ENCODE data around the gene ADAMTS15.

The ADAMTS15 gene

GRCh38 chr11:130462931-130463330 lies 14.5 kb downstream of the ADAMTS15 start:
- Histone ChIP-seq H3K36me3 (ENCODE audit: control insufficient read depth, insufficient read depth, low read length) (peaks cover 22% of the 10 kb centered on the region), H3K27ac (ENCODE audit: low read depth, low read length, severe bottlenecking) (no peak overlapping the region), H3K4me3 (ENCODE audit: extremely low read depth, insufficient read depth, low read length, poor library complexity, severe bottlenecking) (no peak overlapping the region), H3K9me3 (ENCODE audit: control insufficient read depth, low read length) (no peaks in the 10 kb centered on the region), H3K4me1 (ENCODE audit: control insufficient read depth, insufficient read depth, low read length, poor library complexity, severe bottlenecking) (no peaks in the 10 kb centered on the region)
- WGBS, 2 experiments (ENCODE audit: insufficient coverage in 2 of 2) = 89 to 91% methylated on average over 6 to 7 of the region's 8 CpGs

- Histone ChIP-seq H3K4me1 (ENCODE audit: control insufficient read depth, insufficient read depth, low read length, poor library complexity, severe bottlenecking) (no peaks in the 10 kb centered on the region), H3K9me3 (ENCODE audit: control insufficient read depth, low read length) (no peaks in the 10 kb centered on the region), H3K27ac (ENCODE audit: low read depth, low read length, severe bottlenecking) (no peak overlapping the region), H3K36me3 (ENCODE audit: control insufficient read depth, insufficient read depth, low read length) (peaks cover 23% of the 10 kb centered on the region), H3K4me3 (ENCODE audit: extremely low read depth, insufficient read depth, low read length, poor library complexity, severe bottlenecking) (no peak overlapping the region)
These were observed 15.9 kb downstream of the ADAMTS15 start for GRCh38 chr11:130464291-130464812.

- H3K9me3 ChIP-seq (ENCODE audit: control insufficient read depth, low read length) = no peaks in the 10 kb centered on the region
These were observed 16.8 kb downstream of the ADAMTS15 start for GRCh38 chr11:130465263-130465662.

DNA sequence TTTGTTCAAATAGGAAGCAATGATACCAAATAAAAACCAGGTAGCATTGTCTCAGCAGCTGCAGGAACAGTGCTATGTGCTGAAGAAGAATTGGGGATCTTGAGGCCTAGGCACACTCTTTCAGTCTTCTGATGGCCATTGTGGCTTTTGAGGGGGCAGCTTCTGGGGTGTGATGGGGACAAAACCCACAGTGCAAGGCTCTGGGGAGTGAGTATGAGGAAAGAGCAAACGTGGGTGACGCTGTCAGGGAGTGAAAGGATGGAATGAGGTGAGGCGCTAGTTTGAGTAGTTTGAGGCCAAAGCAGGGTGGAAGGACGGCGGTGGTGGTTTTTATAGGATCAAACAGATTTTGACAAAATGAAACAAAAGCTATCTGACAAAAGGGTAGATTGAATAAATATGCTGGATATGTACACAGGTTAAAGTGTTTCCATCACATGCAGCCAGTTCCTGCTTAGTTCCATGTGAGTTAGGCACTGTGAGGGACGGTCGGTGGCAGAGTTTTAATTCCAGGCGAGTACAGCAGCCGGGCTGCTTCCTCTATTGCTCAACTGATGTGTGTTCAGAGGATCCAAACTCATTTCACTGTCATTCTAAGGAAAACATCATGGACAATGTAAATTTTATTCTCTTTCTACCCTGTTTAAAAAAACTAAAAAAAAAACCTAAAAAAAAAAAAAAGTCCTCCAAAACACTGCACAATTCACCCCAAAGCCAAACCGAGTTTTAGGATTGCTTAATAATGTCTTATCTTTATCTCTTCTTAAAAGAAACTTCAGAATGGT lies 18.9 kb downstream of the ADAMTS15 start:
- no peaks in the 10 kb centered on the region for H3K4me1 ChIP-seq (ENCODE audit: control insufficient read depth, insufficient read depth, low read length, poor library complexity, severe bottlenecking)
- H3K9me3 ChIP-seq (ENCODE audit: control insufficient read depth, low read length) = no peaks in the 10 kb centered on the region
- 94 to 97% methylated on average over 8 to 9 of the region's 10 CpGs for WGBS, 2 experiments (ENCODE audit: insufficient coverage in 2 of 2)
- no peak overlapping the region for H3K27ac ChIP-seq (ENCODE audit: low read depth, low read length, severe bottlenecking)
- peaks cover 38% of the 10 kb centered on the region for H3K36me3 ChIP-seq (ENCODE audit: control insufficient read depth, insufficient read depth, low read length)
- H3K4me3 ChIP-seq (ENCODE audit: extremely low read depth, insufficient read depth, low read length, poor library complexity, severe bottlenecking) = no peak overlapping the region

More at GRCh38 chr11:130465263-130465662, 16.8 kb downstream of the ADAMTS15 start:
- H3K4me1 ChIP-seq (ENCODE audit: control insufficient read depth, insufficient read depth, low read length, poor library complexity, severe bottlenecking) = no peaks in the 10 kb centered on the region
- H3K36me3 ChIP-seq (ENCODE audit: control insufficient read depth, insufficient read depth, low read length) = peaks cover 23% of the 10 kb centered on the region
- WGBS, 2 experiments (ENCODE audit: insufficient coverage in 2 of 2) = 96 to 100% methylated on average over 2 to 5 of the region's 5 CpGs
- H3K4me3 ChIP-seq (ENCODE audit: extremely low read depth, insufficient read depth, low read length, poor library complexity, severe bottlenecking) = no peak overlapping the region
- no peak overlapping the region for H3K27ac ChIP-seq (ENCODE audit: low read depth, low read length, severe bottlenecking)

- Histone ChIP-seq H3K4me3 (ENCODE audit: extremely low read depth, insufficient read depth, low read length, poor library complexity, severe bottlenecking) (no peak overlapping the region), H3K27ac (ENCODE audit: low read depth, low read length, severe bottlenecking) (no peak overlapping the region), H3K9me3 (ENCODE audit: control insufficient read depth, low read length) (no peaks in the 10 kb centered on the region), H3K36me3 (ENCODE audit: control insufficient read depth, insufficient read depth, low read length) (peaks cover 31% of the 10 kb centered on the region), H3K4me1 (ENCODE audit: control insufficient read depth, insufficient read depth, low read length, poor library complexity, severe bottlenecking) (no peaks in the 10 kb centered on the region)
- 100% methylated on average over 2 to 6 of the region's 6 CpGs for WGBS, 2 experiments (ENCODE audit: insufficient coverage in 2 of 2)
These were observed 20.7 kb downstream of the ADAMTS15 start for GRCh38 chr11:130469181-130469580.

GRCh38 chr11:130470832-130471706 lies 22.6 kb downstream of the ADAMTS15 start:
- no peak overlapping the region for H3K27ac ChIP-seq (ENCODE audit: low read depth, low read length, severe bottlenecking)
- H3K4me3 ChIP-seq (ENCODE audit: extremely low read depth, insufficient read depth, low read length, poor library complexity, severe bottlenecking) = no peak overlapping the region
- peaks cover 31% of the 10 kb centered on the region for H3K36me3 ChIP-seq (ENCODE audit: control insufficient read depth, insufficient read depth, low read length)
- no peaks in the 10 kb centered on the region for H3K9me3 ChIP-seq (ENCODE audit: control insufficient read depth, low read length)
- no peaks in the 10 kb centered on the region for H3K4me1 ChIP-seq (ENCODE audit: control insufficient read depth, insufficient read depth, low read length, poor library complexity, severe bottlenecking)
- 88 to 97% methylated on average over 14 to 16 of the region's 20 CpGs for WGBS, 2 experiments (ENCODE audit: insufficient coverage in 2 of 2)

GRCh38 chr11:130471731-130472433 lies 23.4 kb downstream of the ADAMTS15 start:
- Histone ChIP-seq H3K4me1 (ENCODE audit: control insufficient read depth, insufficient read depth, low read length, poor library complexity, severe bottlenecking) (peaks cover 4% of the 10 kb centered on the region), H3K4me3 (ENCODE audit: extremely low read depth, insufficient read depth, low read length, poor library complexity, severe bottlenecking) (no peak overlapping the region), H3K9me3 (ENCODE audit: control insufficient read depth, low read length) (no peaks in the 10 kb centered on the region), H3K36me3 (ENCODE audit: control insufficient read depth, insufficient read depth, low read length) (peaks cover 28% of the 10 kb centered on the region), H3K27ac (ENCODE audit: low read depth, low read length, severe bottlenecking) (no peak overlapping the region)
- 90 to 95% methylated on average over 10 to 11 of the region's 11 CpGs for WGBS, 2 experiments (ENCODE audit: insufficient coverage in 2 of 2)

- Histone ChIP-seq H3K36me3 (ENCODE audit: control insufficient read depth, insufficient read depth, low read length) (peaks cover 27% of the 10 kb centered on the region), H3K4me3 (ENCODE audit: extremely low read depth, insufficient read depth, low read length, poor library complexity, severe bottlenecking) (no peak overlapping the region), H3K4me1 (ENCODE audit: control insufficient read depth, insufficient read depth, low read length, poor library complexity, severe bottlenecking) (peaks cover 11% of the 10 kb centered on the region), H3K9me3 (ENCODE audit: control insufficient read depth, low read length) (no peaks in the 10 kb centered on the region), H3K27ac (ENCODE audit: low read depth, low read length, severe bottlenecking) (no peak overlapping the region)
- 92 to 94% methylated on average over 4 to 5 of the region's 7 CpGs for WGBS, 2 experiments (ENCODE audit: insufficient coverage in 2 of 2)
These were observed 24.1 kb downstream of the ADAMTS15 start for GRCh38 chr11:130472434-130472961.

GRCh38 chr11:130473056-130473794 lies 24.8 kb downstream of the ADAMTS15 start:
- H3K4me1 ChIP-seq (ENCODE audit: control insufficient read depth, insufficient read depth, low read length, poor library complexity, severe bottlenecking) = peaks cover 17% of the 10 kb centered on the region
- no peaks in the 10 kb centered on the region for H3K9me3 ChIP-seq (ENCODE audit: control insufficient read depth, low read length)
- H3K27ac ChIP-seq (ENCODE audit: low read depth, low read length, severe bottlenecking) = no peak overlapping the region
- 97% methylated on average over 45 to 52 of the region's 52 CpGs for WGBS, 2 experiments (ENCODE audit: insufficient coverage in 2 of 2)
- peaks cover 22% of the 10 kb centered on the region for H3K36me3 ChIP-seq (ENCODE audit: control insufficient read depth, insufficient read depth, low read length)
- H3K4me3 ChIP-seq (ENCODE audit: extremely low read depth, insufficient read depth, low read length, poor library complexity, severe bottlenecking) = no peak overlapping the region

Data from mesodermal cell (in vitro differentiated cells).